HG02943 (cell line): ENCODE results near the gene RNF180.
"Not testable (repeated sequence)": the region's sequence is repeated elsewhere in the genome, so short reads cannot be mapped to it uniquely, and the experiment has no call there.

ENCODE experiments used
- ATAC-seq: cut with Tn5 transposase; IDR thresholded peaks from one replicate; pipeline ENCODE4 v1.9.1; 2021; ENCODE audit warnings: mild to moderate bottlenecking, low read depth, moderate library complexity; ENCODE audit not compliant: unreplicated experiment

Gene RNF180

DNA sequence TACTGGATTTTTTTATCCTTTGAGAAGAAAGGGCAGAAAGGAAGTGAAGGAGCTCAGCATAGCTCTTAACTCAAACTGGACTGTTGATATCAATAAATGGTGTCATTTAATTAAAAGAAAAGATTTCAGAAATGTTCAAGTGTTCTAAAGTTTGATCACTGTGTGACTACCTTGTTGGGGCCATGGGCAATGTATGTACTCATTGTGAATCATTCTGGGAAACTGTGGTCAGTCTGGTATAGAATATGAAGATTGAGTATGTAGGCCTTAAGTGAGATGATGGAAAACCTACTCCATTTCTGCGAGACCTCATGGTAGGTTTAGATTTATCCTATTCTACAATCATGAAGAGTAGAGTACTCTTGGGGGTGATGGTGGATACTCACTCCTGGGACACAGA lies 175.7 kb downstream of the RNF180 start:
- ATAC-seq = no peak

DNA sequence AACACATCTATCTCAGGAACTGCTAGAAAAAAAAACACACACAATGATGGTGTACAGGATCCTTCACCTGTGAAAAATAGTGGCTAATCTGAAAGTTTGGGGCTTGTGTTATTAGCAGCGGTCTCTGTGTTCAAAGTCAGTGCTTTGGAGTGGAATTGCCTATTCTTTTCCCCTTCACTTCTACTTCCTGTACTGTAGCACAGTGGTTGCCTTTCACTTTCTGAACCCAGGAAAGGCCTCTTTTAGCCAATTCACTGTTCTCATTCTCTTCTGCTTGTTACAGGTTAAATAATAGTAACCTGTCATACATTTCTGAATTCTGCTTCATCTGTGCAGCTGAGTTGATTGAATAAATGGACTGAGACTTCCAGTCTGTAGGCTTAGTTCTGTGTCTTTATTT lies 178.9 kb downstream of the RNF180 start:
- no peak for ATAC-seq

DNA sequence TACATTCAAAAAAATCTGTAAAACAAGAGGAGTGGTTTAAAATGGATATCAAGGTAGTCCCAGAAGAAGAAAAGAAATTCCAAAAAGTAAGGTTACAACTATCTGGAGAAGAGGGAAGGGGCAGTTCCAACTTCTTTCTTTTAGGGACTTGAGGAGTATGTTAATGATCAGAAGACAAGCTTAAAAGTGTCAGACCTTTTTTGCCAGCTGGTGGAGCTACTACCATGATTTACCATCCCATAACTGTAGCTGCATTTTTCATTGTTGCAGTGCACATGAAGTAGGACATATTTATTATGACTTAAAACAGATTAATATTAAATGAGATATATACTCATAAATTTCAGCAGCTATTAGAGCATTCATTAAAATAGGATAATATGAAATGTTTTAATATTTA lies 181.7 kb downstream of the RNF180 start:
- ATAC-seq = no peak

DNA sequence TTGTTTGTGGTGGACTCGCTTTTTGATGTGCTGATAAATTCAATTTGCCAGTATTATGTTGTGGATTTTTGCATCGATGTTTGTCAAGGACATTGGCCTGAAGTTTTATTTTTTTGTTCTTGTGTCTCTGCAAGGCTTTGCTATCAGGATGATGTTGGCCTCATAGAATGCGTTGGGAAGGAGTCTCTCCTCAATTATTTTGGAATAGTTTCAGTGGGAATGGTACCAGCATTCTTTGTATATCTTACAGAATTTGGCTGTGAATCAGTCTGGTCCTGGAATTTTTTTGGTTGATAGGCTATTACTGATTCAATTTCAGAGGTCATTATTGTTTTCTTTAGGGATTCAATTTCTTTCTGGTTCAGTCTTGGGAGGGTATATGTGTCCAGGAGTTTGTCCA lies 198.8 kb downstream of the RNF180 start:
- no peak for ATAC-seq

GRCh38 chr5:64384765-64385164 lies 219.1 kb downstream of the RNF180 start:
- no peak for ATAC-seq

GRCh38 chr5:64397552-64397951 lies 231.9 kb downstream of the RNF180 start:
- ATAC-seq = no peak

- ATAC-seq = not testable (repeated sequence)
Measured at GRCh38 chr5:64398735-64399134, 233.1 kb downstream of the RNF180 start.

GRCh38 chr5:64407103-64407825 lies 241.6 kb downstream of the RNF180 start:
- ATAC-seq = not testable (repeated sequence)

GRCh38 chr5:64417390-64417789 lies 251.7 kb downstream of the RNF180 start:
- ATAC-seq = no peak

GRCh38 chr5:64418013-64418412 lies 252.4 kb downstream of the RNF180 start:
- ATAC-seq = no peak
